Stimulated activated CD4-positive, alpha-beta T cell treated with anti-CD3 and anti-CD28 coated beads, Interleukin-15, amount 100 ng/mL, for 24 hours (primary cell): ENCODE results near the gene CREB3L1.

Source experiments
- DNase-seq: peaks from one replicate; pipeline ENCODE4 v3.0.0-alpha.2; 2020

CREB3L1 gene, protein sequence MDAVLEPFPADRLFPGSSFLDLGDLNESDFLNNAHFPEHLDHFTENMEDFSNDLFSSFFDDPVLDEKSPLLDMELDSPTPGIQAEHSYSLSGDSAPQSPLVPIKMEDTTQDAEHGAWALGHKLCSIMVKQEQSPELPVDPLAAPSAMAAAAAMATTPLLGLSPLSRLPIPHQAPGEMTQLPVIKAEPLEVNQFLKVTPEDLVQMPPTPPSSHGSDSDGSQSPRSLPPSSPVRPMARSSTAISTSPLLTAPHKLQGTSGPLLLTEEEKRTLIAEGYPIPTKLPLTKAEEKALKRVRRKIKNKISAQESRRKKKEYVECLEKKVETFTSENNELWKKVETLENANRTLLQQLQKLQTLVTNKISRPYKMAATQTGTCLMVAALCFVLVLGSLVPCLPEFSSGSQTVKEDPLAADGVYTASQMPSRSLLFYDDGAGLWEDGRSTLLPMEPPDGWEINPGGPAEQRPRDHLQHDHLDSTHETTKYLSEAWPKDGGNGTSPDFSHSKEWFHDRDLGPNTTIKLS

DNA sequence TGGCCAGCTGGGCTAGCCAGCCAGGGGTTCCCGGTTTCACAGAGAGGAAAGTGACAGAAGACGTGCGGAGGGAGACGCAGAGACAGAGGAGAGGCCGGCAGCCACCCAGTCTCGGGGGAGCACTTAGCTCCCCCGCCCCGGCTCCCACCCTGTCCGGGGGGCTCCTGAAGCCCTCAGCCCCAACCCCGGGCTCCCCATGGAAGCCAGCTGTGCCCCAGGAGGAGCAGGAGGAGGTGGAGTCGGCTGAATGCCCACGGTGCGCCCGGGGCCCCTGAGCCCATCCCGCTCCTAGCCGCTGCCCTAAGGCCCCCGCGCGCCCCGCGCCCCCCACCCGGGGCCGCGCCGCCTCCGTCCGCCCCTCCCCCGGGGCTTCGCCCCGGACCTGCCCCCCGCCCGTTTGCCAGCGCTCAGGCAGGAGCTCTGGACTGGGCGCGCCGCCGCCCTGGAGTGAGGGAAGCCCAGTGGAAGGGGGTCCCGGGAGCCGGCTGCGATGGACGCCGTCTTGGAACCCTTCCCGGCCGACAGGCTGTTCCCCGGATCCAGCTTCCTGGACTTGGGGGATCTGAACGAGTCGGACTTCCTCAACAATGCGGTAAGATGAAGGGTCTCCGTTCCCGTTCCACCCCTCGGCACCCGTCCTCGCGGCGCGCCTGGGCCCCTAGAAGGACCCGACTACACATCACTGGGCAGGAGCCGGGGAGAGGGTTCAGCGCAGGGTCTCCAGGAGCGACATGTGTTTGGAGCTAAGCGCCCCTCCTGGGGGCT, at the start of gene CREB3L1:
CREB3L1 (plus strand) TSS at position 41 of the 765 bp plus-strand sequence; CDS start at position 491, 450 bp downstream.
- no peak for DNase-seq

DNA sequence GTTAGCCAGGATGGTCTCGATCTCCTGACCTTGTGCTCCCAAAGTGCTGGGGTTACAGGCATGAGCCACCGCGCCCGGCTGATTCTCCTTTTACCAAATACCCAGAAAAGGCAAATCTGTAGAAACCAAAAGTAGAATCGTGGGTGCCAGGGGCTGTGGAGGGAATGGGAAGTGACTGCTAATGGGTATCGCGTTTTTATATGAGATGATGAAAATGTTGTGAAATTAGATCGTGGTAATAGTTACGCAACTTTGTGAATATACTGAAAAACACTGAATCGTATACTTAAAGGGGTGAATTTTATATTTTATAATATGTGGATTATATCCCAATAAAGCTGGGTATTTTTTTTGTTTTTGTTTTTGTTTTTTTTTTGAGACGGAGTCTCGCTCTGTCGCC, 48.2 kb upstream of the CREB3L1 start:
- DNase-seq = no peak

DNA sequence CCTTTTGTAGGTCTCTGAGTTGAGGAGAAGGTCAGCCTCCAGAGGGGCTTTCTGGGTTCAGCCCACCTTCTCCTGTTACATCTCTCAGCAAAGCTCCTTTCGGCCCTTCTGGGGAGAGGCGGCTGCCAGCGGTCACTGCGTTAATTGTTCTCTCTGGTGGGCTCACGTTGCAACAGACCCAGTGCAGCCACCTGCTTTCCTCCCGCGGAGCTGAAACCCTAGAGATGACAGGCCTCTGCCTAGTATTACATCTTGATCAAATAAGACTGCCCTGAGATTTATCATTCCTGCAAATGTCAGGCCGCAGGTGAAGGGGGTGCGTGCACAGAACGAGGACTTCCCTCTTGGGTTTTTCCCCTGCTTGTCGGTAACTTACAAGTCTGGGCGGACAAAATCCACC, 43.2 kb upstream of the CREB3L1 start:
- no peak for DNase-seq

- DNase-seq = no peak
Measured at GRCh38 chr11:46235777-46236688, 41.4 kb upstream of the CREB3L1 start.

DNA sequence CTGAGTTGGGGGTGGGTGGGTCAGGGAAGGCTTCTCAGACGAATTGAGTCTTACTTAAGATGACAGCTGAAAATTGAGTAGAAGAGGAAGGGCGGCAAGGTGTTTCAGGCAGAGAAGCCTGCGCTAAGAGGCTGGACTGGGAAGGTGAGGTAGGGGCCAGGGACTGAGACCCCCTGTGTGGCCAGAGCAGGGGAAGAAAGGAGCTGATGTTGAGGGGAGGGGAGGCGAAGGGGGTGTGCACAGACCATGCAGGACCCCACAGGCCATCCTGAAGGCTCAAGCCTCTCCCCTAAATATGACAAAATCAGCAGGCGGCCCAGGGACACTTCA, 40.6 kb upstream of the CREB3L1 start:
- no peak for DNase-seq

- peak; percentile 76 for DNase-seq
Measured at GRCh38 chr11:46237248-46238077, 40.0 kb upstream of the CREB3L1 start.

DNA sequence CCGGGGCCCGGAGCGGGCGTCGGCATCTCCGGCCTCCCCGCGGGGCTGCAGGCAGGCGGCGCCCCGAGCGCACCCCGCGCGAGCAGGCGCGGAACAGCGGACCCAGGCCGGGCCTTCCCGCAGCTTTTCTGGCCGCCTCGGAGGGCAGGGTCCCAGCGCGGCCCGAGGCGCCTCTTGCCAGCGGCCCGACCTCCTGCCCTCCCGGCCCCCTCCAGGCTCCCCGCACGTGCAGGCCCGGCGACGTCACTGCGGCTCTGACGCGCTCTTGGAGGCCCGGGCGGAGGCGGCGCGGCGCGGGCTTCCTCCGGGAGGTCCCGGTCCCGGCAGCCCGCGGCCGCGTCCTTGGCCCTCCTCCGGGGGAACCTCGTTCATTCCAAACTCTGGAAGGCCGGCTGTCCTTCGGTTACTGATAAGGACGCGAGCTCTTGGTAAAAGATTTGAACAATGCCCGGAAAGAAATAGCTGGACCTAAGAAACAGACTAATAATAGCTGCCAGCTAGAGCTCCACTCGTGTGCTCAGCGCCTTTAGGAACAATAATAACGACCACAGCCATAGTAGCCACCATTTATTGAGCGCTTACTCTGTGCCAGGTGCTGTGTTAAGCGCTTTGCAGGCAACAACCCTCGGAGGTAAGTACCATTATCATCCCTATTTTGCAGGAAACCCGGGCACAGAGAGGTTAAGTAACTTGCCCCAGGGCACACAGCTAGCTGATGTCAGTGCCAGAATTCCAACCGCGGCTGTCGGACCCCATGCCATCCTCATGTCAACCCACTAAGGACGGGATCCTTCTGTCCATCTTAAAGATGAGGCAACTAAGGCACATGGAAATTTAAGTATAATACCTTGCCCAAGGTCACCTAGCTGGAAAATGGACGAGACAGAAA, 39.1 kb upstream of the CREB3L1 start:
- peak; percentile 84 for DNase-seq

GRCh38 chr11:46238967-46239800, 38.3 kb upstream of the CREB3L1 start:
- peak; percentile 85 for DNase-seq

- no peak for DNase-seq
Measured at GRCh38 chr11:46239801-46240061, 37.7 kb upstream of the CREB3L1 start.

- no peak for DNase-seq
Measured at GRCh38 chr11:46240371-46240770, 37.1 kb upstream of the CREB3L1 start.

- no peak for DNase-seq
Measured at GRCh38 chr11:46240861-46241260, 36.6 kb upstream of the CREB3L1 start.

GRCh38 chr11:46242041-46242951, 35.2 kb upstream of the CREB3L1 start:
- no peak for DNase-seq

DNA sequence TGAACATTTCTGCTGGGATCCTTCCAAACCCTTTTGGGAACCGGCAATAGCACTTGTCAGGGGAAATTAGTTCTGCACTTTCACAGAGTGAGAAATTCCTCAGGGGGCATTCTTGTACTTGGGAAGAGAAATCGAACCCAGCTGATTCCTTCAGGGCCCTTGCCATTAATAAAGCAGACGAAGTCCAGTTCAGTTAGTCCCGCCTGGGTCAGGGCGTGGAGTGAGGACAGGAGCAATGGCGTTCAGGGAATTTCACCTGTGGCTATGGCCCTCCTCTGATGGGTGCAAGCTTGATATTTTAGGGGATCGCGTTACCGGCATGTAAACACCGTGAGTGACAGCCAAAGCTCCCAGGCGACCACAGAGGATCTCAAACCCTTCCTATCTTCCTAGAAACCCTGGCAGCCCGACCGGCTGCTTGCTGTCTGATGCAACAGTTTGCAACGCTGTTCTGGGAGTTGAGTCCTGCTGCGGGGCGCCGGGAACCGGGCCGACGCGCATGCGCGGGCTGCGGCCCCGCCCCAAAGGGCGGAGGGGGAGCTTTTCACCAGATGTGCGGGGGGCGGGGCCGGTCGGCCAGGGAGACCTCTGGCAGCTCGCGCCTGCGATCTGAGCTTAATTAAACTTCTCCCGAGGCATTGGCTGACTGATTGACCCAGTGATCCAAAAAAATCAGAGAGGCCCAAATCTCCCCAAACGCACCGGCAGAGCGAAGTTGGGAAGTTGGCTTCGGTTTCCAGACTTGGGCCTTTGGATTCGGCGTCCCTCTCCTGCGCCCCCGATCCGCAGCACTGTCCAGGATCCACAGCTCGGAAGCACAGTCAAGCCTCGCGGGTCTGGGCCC, 34.3 kb upstream of the CREB3L1 start:
- peak; percentile 95 for DNase-seq

DNA sequence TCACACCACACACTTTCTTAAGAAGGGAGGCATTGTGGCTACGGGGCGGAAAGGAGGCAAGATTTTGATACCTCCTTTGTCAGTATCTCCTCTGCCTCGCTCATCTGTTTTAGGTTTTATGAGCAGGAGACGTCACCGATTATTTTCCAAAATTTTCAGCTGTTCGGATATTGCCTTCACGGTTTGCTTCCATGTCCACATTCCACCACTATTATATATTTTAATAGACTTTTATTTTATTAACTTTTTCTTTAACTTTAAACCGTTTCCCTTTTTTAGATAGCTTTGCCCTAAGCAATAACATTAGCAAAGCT, 33.7 kb upstream of the CREB3L1 start:
- no peak for DNase-seq

- no peak for DNase-seq
Measured at GRCh38 chr11:46246521-46246920, 30.9 kb upstream of the CREB3L1 start.

DNA sequence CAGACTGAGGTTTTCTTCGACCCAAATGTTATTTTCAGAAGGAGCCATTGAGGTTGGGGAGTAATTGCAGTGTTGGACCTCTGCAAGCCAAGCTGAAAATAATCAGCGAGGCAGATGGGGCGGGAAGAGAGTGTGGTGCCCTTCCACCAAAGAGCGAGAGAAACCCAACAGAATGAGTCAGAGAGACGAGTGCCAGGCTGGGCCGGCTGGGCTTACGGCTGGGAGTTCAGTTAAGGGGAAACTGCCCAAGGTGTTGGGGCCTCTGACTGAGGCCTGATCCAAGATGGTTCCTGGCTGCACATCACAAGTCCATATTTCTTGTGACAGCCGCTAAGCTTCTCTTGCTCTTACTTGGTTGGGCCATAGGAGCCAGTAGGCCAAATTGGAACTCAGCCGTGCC, 30.4 kb upstream of the CREB3L1 start:
- DNase-seq = no peak

GRCh38 chr11:46247659-46248058, 29.8 kb upstream of the CREB3L1 start:
- peak; percentile 46 for DNase-seq
